Neural cell (in vitro differentiated cells): Measurements from ENCODE around the gene PUM1. TPM values are rescaled to one million over a fixed set of nuclear protein-coding genes. Genes with fewer than 3 reads are reported as not detected.

Experiments used
- H2AFZ ChIP-seq: fragments of 200-600, 300-800 bp; sonication (generic), shearing (Covaris generic); 2 replicates; pipeline ENCODE4 v1.6.0; 2014; ENCODE audit warnings: low read depth, mild to moderate bottlenecking, antibody characterized with exemption, low read length, moderate library complexity
- H3F3A ChIP-seq: fragments of 200-600 bp; shearing (Covaris generic); 2 replicates; pipeline ENCODE4 v1.6.1; 2016; ENCODE audit warnings: mild to moderate bottlenecking, moderate library complexity, mixed read lengths, antibody characterized with exemption, low read length; ENCODE audit not compliant: insufficient read depth, poor library complexity, severe bottlenecking
- H3K27ac ChIP-seq: fragments of 200-600, 300-800 bp; sonication (generic), shearing (Covaris generic); 2 replicates; pipeline ENCODE4 v1.5.1; 2014; ENCODE audit warnings: mild to moderate bottlenecking, low read length, moderate library complexity
- H3K27me3 ChIP-seq: fragments of 300-800, 200-600 bp; sonication (generic), shearing (Covaris generic); 2 replicates; pipeline ENCODE4 v1.6.0; 2014; ENCODE audit warnings: mild to moderate bottlenecking, low read depth, low read length, moderate library complexity; ENCODE audit not compliant: insufficient read depth
- H3K36me3 ChIP-seq: fragments of 300-800, 200-600 bp; sonication (generic), shearing (Covaris generic); 2 replicates; pipeline ENCODE4 v1.5.1; 2014; ENCODE audit warnings: mild to moderate bottlenecking, antibody characterized with exemption, low read length, moderate library complexity; ENCODE audit not compliant: insufficient read depth
- H3K4me2 ChIP-seq: fragments of 300-800, 200-600 bp; sonication (generic), shearing (Covaris generic); 2 replicates; pipeline ENCODE4 v1.6.0; 2014; ENCODE audit warnings: mild to moderate bottlenecking, low read length
- H3K4me3 ChIP-seq: fragments of 300-800, 200-600 bp; sonication (generic), shearing (Covaris generic); 2 replicates; pipeline ENCODE4 v1.5.1; 2014; ENCODE audit warnings: mild to moderate bottlenecking, low read length, moderate library complexity
- H3K79me2 ChIP-seq: fragments of 200-600 bp; shearing (Covaris generic); replicated peaks from 2 replicates; pipeline ENCODE4 v1.6.0; 2014; ENCODE audit warnings: mild to moderate bottlenecking, low read length, moderate library complexity; ENCODE audit not compliant: insufficient read depth
- H3K9ac ChIP-seq: fragments of 300-800, 200-600 bp; sonication (generic), shearing (Covaris generic); 2 replicates; pipeline ENCODE4 v1.6.1; 2016; ENCODE audit warnings: mild to moderate bottlenecking, low read length, mixed read lengths
- H3K9me2 ChIP-seq: fragments of 200-600 bp; shearing (Covaris generic); 2 replicates; pipeline ENCODE4 v1.6.1; 2016; ENCODE audit warnings: mild to moderate bottlenecking, low read length, mixed read lengths; ENCODE audit not compliant: insufficient read depth
- H3K9me3 ChIP-seq: fragments of 200-600, 300-800 bp; sonication (generic), shearing (Covaris generic); 2 replicates; pipeline ENCODE4 v1.6.1; 2016; ENCODE audit warnings: mild to moderate bottlenecking, mixed run types, low read length, moderate library complexity, mixed read lengths
- H4K20me1 ChIP-seq: fragments of 200-600 bp; shearing (Covaris generic); 2 replicates; pipeline ENCODE4 v1.6.1; 2016; ENCODE audit warnings: mild to moderate bottlenecking, mixed run types; ENCODE audit not compliant: insufficient read depth
- EP300 ChIP-seq: fragments of 450-650 bp; conservative IDR thresholded peaks from 2 replicates; pipeline ENCODE4 v1.6.1; 2014; ENCODE audit warnings: antibody characterized with exemption, mild to moderate bottlenecking, moderate library complexity; ENCODE audit not compliant: poor library complexity, severe bottlenecking
- EZH2 ChIP-seq: fragments of 200-600, 300-800 bp; shearing (Covaris generic), sonication (generic); IDR thresholded peaks from 2 replicates; pipeline ENCODE4 v1.6.1; 2014; ENCODE audit warnings: antibody characterized with exemption, low read length, borderline replicate concordance, mild to moderate bottlenecking; ENCODE audit not compliant: insufficient read depth, poor library complexity, severe bottlenecking
- MXI1 ChIP-seq: fragments of 450-650 bp; conservative IDR thresholded peaks from 2 replicates; pipeline ENCODE4 v1.6.1; 2014; ENCODE audit warnings: antibody characterized with exemption, mild to moderate bottlenecking; ENCODE audit not compliant: poor library complexity, severe bottlenecking
- POLR2AphosphoS5 ChIP-seq: IDR thresholded peaks from 2 replicates; pipeline ENCODE4 v1.6.1; 2012
- RAD21 ChIP-seq: fragments of 450-650 bp; conservative IDR thresholded peaks from 2 replicates; pipeline ENCODE4 v1.6.1; 2014; ENCODE audit warnings: antibody characterized with exemption, mild to moderate bottlenecking, moderate library complexity
- SMC3 ChIP-seq: fragments of 450-650 bp; conservative IDR thresholded peaks from 2 replicates; pipeline ENCODE4 v1.6.1; 2014; ENCODE audit warnings: antibody characterized with exemption, mild to moderate bottlenecking, moderate library complexity; ENCODE audit not compliant: poor library complexity
- TAF1 ChIP-seq: IDR thresholded peaks from 2 replicates; pipeline ENCODE4 v1.6.1; 2012; ENCODE audit warnings: low read depth
- polyA plus RNA-seq: library from polyadenylated mRNA; depleted of rRNA; stranded (reverse); fragments of >200 nt; gene quantifications from 2 replicates; pipeline ENCODE4 v1.2.3, GENCODE V29; 2014
- TF ChIP-seq, protein P1 (sequence below): fragments of 450-650 bp; IDR thresholded peaks from 2 replicates; pipeline ENCODE4 v1.5.1; 2014; ENCODE audit warnings: antibody characterized with exemption, mild to moderate bottlenecking, moderate library complexity; ENCODE audit not compliant: poor library complexity, severe bottlenecking
- TF ChIP-seq, protein P2 (sequence below): IDR thresholded peaks from 2 replicates; pipeline ENCODE4 v1.6.1; 2012; ENCODE audit warnings: borderline replicate concordance

The PUM1 gene
- polyA plus RNA-seq, 1 donor from 2014 or later, result 60.8 TPM

DNA sequence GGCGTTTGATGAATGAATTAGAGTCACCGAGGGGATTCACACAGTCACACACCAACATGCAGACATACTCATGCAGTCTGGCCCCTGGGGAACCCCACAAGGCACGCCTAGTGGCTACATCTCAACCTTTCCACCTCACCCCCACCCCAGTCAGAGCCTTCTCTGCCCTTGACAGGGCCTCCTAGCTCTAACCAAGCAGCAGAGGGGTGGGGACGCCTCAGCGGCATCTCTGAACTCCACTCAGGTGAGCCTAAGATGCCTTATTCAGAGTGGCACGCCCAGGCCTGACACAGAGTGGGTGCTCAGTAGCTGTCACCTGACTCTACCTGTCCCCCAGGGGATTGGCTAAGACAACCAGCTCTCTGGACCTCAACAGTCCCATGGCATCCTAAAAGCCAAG lies 153.3 kb downstream of the PUM1 start:
- H3F3A ChIP-seq, result no peaks in the 10 kb centered on the region
- TF ChIP-seq POLR2AphosphoS5, result no peak
- no peak overlapping the region for H3K4me2 ChIP-seq
- H3K27me3 ChIP-seq, result no peaks in the 10 kb centered on the region
- H3K9me3 ChIP-seq, result no peaks in the 10 kb centered on the region
- peaks cover 15% of the 10 kb centered on the region for H3K79me2 ChIP-seq
- H3K9me2 ChIP-seq, result no peaks in the 10 kb centered on the region
- H3K27ac ChIP-seq, result no peak overlapping the region
- no peak overlapping the region for H3K4me3 ChIP-seq
- no peaks in the 10 kb centered on the region for H3K36me3 ChIP-seq
- no peak overlapping the region for H2AFZ ChIP-seq
- H4K20me1 ChIP-seq, result no peaks in the 10 kb centered on the region
- no peak overlapping the region for H3K9ac ChIP-seq

DNA sequence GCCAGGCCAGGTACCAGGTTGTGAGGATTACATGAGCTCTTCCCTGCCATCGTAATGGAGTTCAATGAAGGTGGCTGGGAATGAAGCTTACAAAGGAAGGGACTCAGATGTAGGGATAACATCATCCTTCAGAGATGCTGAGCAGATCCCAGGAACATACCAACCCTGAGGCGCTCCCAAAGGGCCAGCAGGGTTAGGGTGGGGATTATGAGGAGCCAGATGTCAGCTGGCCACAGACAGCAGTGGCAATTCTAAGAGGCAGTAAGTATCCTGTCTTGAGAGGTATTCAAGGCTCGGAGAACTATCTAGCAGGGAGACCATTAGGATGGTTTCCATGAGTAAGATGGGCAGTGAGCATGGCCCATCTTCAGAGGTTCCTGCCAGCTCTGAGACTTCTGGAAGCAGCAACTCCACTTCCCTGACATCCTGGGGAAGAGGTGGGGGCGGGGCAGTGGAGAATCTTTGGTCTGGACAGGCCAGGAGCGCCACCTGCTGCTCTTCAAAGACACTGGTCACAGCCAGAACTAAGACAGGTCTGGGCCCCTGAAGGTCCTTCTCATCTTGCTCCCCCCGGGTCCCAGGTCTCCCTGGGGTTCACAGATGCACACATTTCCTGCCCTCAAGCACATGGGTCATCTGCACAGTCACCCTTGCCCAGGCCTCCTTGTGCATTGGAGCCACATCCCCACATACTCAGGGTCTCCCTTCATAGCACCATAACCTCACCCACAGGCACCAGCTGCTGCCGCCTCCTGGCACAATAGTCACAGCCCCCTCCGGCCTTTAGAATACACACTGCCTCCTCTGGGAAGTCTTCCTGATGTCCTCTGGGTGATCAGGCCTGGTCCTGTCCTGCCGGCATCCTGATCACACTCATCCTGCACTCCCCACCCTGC lies 154.2 kb downstream of the PUM1 start:
- Histone ChIP-seq H3K9ac (no peak overlapping the region), H3K36me3 (no peaks in the 10 kb centered on the region), H3K27ac (no peak overlapping the region), H3F3A (no peaks in the 10 kb centered on the region), H3K9me3 (no peaks in the 10 kb centered on the region), H3K27me3 (no peaks in the 10 kb centered on the region), H4K20me1 (no peaks in the 10 kb centered on the region), H3K79me2 (peaks cover 24% of the 10 kb centered on the region), H3K9me2 (no peaks in the 10 kb centered on the region), H3K4me3 (no peak overlapping the region), H2AFZ (no peak overlapping the region), H3K4me2 (no peak overlapping the region)
- TF ChIP-seq RAD21, result peak; percentile 100
- no peak for TF ChIP-seq EZH2
- TF ChIP-seq EP300, result peak; percentile 57
- TF ChIP-seq, protein P1, sequence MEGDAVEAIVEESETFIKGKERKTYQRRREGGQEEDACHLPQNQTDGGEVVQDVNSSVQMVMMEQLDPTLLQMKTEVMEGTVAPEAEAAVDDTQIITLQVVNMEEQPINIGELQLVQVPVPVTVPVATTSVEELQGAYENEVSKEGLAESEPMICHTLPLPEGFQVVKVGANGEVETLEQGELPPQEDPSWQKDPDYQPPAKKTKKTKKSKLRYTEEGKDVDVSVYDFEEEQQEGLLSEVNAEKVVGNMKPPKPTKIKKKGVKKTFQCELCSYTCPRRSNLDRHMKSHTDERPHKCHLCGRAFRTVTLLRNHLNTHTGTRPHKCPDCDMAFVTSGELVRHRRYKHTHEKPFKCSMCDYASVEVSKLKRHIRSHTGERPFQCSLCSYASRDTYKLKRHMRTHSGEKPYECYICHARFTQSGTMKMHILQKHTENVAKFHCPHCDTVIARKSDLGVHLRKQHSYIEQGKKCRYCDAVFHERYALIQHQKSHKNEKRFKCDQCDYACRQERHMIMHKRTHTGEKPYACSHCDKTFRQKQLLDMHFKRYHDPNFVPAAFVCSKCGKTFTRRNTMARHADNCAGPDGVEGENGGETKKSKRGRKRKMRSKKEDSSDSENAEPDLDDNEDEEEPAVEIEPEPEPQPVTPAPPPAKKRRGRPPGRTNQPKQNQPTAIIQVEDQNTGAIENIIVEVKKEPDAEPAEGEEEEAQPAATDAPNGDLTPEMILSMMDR, result peak; percentile 96
- TF ChIP-seq, protein P2, sequence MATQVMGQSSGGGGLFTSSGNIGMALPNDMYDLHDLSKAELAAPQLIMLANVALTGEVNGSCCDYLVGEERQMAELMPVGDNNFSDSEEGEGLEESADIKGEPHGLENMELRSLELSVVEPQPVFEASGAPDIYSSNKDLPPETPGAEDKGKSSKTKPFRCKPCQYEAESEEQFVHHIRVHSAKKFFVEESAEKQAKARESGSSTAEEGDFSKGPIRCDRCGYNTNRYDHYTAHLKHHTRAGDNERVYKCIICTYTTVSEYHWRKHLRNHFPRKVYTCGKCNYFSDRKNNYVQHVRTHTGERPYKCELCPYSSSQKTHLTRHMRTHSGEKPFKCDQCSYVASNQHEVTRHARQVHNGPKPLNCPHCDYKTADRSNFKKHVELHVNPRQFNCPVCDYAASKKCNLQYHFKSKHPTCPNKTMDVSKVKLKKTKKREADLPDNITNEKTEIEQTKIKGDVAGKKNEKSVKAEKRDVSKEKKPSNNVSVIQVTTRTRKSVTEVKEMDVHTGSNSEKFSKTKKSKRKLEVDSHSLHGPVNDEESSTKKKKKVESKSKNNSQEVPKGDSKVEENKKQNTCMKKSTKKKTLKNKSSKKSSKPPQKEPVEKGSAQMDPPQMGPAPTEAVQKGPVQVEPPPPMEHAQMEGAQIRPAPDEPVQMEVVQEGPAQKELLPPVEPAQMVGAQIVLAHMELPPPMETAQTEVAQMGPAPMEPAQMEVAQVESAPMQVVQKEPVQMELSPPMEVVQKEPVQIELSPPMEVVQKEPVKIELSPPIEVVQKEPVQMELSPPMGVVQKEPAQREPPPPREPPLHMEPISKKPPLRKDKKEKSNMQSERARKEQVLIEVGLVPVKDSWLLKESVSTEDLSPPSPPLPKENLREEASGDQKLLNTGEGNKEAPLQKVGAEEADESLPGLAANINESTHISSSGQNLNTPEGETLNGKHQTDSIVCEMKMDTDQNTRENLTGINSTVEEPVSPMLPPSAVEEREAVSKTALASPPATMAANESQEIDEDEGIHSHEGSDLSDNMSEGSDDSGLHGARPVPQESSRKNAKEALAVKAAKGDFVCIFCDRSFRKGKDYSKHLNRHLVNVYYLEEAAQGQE, result no peak
- peak; percentile 32 for TF ChIP-seq MXI1
- TF ChIP-seq SMC3, result peak; percentile 100
- TF ChIP-seq TAF1, result peak; percentile 37
- TF ChIP-seq POLR2AphosphoS5, result no peak
